Embryonic facial prominence (tissue), 1 donor: Measurements from ENCODE around the gene PIP5K1B.
"Not testable (repeated sequence)": the region's sequence is repeated elsewhere in the genome, so short reads cannot be mapped to it uniquely, and the experiment has no call there.

Source experiments
- DNase-seq: peaks from one replicate; pipeline ENCODE4 v3.0.0-alpha.2; 2016; ENCODE audit errors: extremely low spot score

The PIP5K1B gene

DNA sequence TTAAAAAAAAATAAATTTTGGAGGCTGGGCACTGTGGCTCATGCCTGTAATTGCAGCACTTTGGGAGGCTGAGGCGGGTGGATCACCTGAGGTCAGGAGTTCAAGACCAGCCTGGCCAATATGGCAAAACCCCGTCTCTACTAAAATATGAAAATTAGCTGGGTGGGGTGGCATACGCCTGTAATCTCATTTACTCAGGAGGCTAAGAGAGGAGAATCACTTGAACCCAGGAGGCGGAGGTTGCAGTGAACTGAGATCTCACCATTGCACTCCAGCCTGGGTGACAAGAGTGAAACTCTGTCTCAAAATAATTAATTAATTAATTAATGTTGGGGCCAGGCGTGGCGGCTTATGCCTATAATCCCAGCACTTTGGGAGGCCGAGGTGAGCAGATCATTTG is 281.9 kb downstream of the PIP5K1B start:
- not testable (repeated sequence) for DNase-seq

GRCh38 chr9:68991457-68991856 is 286.4 kb downstream of the PIP5K1B start:
- no peak for DNase-seq

GRCh38 chr9:68995776-68996175 is 290.7 kb downstream of the PIP5K1B start:
- DNase-seq, result no peak

- DNase-seq, result no peak
These were observed 291.4 kb downstream of the PIP5K1B start for GRCh38 chr9:68996462-68996861.

GRCh38 chr9:68997666-68998065 is 292.6 kb downstream of the PIP5K1B start:
- no peak for DNase-seq

- no peak for DNase-seq
These were observed 293.3 kb downstream of the PIP5K1B start for GRCh38 chr9:68998385-68998784.

GRCh38 chr9:68998812-68999211 is 293.8 kb downstream of the PIP5K1B start:
- DNase-seq, result no peak

GRCh38 chr9:68999393-69000105 is 294.5 kb downstream of the PIP5K1B start:
- peak; percentile 69 for DNase-seq

- no peak for DNase-seq
These were observed 296.9 kb downstream of the PIP5K1B start for GRCh38 chr9:69001921-69002320.

GRCh38 chr9:69003051-69003450 is 298.0 kb downstream of the PIP5K1B start:
- no peak for DNase-seq

DNA sequence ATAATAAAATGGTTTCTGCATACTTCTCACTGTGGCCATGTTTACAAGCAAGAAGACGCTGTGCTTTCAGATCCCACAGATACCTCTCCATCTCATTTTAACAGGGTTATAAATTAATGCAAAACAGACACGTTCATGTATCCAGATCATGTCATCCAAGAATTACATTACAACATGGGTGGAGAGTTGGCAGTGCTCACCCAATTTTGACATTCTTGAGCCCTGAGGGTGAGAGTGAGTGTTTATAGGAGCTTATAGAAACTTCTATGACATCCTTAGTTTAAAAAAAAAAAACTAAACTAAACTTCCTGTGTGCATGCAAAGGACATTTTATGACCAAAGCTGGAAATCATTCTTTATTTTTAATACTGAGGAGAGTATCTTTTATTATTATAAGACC is 299.8 kb downstream of the PIP5K1B start:
- DNase-seq, result peak; percentile 45

GRCh38 chr9:69009708-69010107 is 304.7 kb downstream of the PIP5K1B start:
- no peak for DNase-seq

DNA sequence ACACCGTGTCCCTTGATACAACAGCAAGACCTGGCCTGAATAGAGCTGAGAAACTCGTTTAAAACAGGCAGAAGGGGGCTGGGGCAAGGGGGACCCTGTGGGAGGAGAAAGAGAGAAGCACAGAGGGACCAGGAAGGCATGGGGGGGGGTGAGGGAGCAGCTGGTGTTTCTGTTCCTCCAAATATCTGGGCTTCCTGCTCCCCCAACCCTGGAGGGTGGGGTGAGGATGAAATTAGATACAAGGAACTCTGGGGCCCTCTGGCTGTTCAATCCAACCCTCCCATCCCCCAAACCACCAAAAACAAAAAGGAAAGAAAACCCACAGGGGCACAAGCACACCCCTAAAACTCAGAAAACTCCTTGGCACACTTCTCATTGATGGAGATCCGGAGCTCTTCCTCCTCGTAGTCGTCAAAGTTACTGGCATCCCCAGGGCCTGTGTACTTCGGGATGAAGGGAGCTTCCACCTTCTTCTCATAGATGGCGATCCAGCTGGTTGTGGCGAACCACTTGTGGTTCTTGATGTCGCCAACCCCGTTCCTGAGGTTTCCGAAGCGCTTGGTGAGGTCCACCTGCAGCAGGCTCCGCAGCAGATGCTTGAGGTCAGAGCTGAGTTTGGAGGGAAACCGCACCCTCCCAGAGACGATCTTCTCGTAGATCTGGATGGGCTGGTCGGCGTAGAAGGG is 307.8 kb downstream of the PIP5K1B start:
- DNase-seq, result no peak

DNA sequence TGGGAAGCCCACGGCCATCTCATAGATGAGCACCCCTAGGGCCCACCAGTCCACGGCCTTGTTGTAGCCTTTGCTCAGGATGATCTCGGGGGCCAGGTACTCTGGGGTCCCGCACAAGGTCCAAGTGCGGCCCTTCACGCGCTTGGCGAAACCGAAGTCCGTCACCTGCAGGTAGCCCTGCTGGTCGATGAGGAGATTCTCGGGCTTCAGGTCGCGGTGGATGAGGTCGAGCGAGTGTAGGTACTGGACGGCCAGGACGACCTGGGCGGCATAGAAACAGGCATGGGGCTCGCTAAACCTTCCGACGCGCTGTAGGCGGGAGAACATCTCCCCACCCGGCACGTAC is 308.3 kb downstream of the PIP5K1B start:
- no peak for DNase-seq

- no peak for DNase-seq
These were observed 309.0 kb downstream of the PIP5K1B start, which contains the start of gene PRKACG for GRCh38 chr9:69014013-69014412. TSS of gene PRKACG (minus strand) at chr9:69014113. CDS start at chr9:69014092, 21 bp downstream.

GRCh38 chr9:69016191-69017096 is 311.4 kb downstream of the PIP5K1B start:
- DNase-seq, result no peak

- no peak for DNase-seq
These were observed 313.7 kb downstream of the PIP5K1B start for GRCh38 chr9:69018737-69019136.

GRCh38 chr9:69019808-69020207 is 314.8 kb downstream of the PIP5K1B start:
- DNase-seq, result no peak

DNA sequence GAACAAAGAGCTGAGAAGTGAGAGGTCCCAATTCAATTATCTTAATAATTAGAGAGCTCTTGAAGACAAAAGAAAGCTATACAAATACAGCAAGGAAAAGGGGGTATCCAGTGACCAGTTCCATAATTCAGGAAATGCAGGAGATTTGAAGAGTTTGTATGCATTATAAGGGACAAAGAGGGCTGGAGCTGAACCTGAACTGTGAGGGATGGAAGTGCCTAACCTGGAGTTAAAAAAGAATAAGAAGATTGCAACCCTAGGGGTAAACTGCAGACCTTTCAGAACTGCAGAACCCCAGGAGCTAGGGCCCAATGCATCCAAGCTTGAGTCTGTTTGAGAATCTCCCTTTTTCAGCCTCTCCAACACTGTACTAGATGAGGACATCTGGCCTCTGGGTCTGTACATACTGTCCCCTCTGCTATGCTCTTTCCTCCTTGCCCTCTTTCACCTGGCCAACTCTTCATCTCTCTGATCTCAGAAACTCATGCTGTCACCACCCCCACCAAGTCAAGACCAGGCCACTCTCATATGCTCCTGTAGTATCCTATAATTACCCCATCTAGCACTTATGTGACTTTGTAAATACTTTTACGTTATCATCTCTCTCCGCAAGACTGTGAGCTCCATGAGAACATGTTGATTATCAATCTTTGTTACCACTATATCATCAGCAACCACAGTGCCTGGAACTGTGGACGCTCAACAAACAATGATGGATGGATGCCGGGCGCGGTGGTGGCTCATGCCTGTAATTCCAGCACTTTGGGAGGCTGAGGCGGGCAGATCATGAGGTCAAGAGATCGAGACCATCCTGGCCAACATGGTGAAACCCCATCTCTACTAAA is 315.5 kb downstream of the PIP5K1B start:
- no peak for DNase-seq

GRCh38 chr9:69023650-69024049 is 318.6 kb downstream of the PIP5K1B start:
- DNase-seq, result no peak

DNA sequence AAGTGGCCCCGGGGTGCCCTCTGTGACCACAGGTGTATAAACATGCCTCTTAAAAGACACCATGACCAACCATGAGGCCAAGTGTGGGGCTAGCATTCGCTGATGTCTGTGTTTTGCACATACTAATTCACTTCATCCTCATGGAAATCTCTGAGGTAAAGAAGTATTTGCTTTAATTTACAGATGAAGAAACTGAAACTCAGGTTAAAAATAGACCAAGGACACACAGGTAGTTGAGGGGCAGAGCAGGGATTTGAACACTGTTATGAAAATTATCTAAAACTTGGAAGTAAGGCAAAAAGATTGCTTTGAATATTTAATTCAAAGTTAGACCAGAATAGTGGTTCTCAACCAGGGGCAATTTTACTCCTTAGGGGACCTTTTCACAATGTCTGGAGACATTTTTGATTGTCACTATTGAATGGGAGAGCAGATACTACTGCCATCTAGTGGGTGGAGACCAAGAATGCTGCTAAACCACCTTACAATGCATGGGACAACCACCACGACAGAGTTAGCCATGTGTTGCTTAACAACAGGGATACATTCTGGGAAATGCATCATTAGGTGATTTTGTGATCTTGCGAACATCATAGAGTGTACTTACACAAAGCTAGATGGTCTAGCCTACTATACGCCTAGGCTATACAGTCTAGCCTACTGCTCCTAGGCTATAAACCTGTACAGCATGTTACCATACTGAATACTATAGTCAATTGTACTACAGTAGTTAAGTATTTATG is 322.5 kb downstream of the PIP5K1B start:
- DNase-seq, result no peak
